PFSK-1 (cell line): Measurements from ENCODE around the gene GPR39.

Experiments
- FOXP2 ChIP-seq: optimal IDR thresholded peaks from 2 replicates; pipeline ENCODE3; 2011; ENCODE audit warnings: borderline replicate concordance, control low read depth, inconsistent platforms; ENCODE audit not compliant: insufficient read depth; ENCODE audit errors: extremely low read length, extremely low read depth
- POLR2AphosphoS5 ChIP-seq: IDR thresholded peaks from 2 replicates; pipeline ENCODE4 v1.6.1; 2012; ENCODE audit warnings: low read depth, mild to moderate bottlenecking, control low read depth, low read length, moderate library complexity
- REST ChIP-seq, 2 experiments: IDR thresholded peaks; 2 replicates each; pipeline versions ENCODE4 v1.6.1 to v1.8.0; 2011 to 2012; ENCODE audit warnings: low read depth in 2 of 2, low read length in 2 of 2, control low read depth in 1 of 2, inconsistent platforms in 1 of 2, mild to moderate bottlenecking in 1 of 2, moderate library complexity in 1 of 2; ENCODE audit not compliant: insufficient read depth in 1 of 2
- SIN3A ChIP-seq: IDR thresholded peaks from 2 replicates; pipeline ENCODE4 v1.6.1; 2012; ENCODE audit warnings: mild to moderate bottlenecking, low read length, moderate library complexity, borderline replicate concordance; ENCODE audit not compliant: insufficient read depth
- TAF1 ChIP-seq: IDR thresholded peaks from 2 replicates; pipeline ENCODE4 v1.6.1; 2012; ENCODE audit warnings: low read length, control low read depth, borderline replicate concordance; ENCODE audit not compliant: insufficient read depth

Gene GPR39

GRCh38 chr2:132671151-132671835, 254.7 kb downstream of the GPR39 start:
- TF ChIP-seq REST (IDR thresholded peaks at IDR 0.05; ENCODE audit: insufficient read depth in 1 of 2, low read depth in 2 of 2, low read length in 2 of 2) (no peak), TAF1 (no peak), FOXP2 (no peak), POLR2AphosphoS5 (no peak), SIN3A (no peak)

GRCh38 chr2:132676999-132677398, 260.4 kb downstream of the GPR39 start:
- TF ChIP-seq FOXP2 (no peak), TAF1 (no peak), POLR2AphosphoS5 (no peak)

- TF ChIP-seq FOXP2 (no peak), POLR2AphosphoS5 (no peak), SIN3A (no peak), TAF1 (no peak), REST (IDR thresholded peaks at IDR 0.05; ENCODE audit: insufficient read depth in 1 of 2, low read depth in 2 of 2, low read length in 2 of 2) (no peak)
Measured at GRCh38 chr2:132677661-132678060, 261.1 kb downstream of the GPR39 start.

GRCh38 chr2:132678483-132678882, 261.9 kb downstream of the GPR39 start:
- TF ChIP-seq SIN3A: no peak
- TF ChIP-seq POLR2AphosphoS5: no peak
- TF ChIP-seq FOXP2: no peak
- no peak for TF ChIP-seq TAF1
- no peak for TF ChIP-seq REST (IDR thresholded peaks at IDR 0.05; ENCODE audit: insufficient read depth in 1 of 2, low read depth in 2 of 2, low read length in 2 of 2)

- TF ChIP-seq POLR2AphosphoS5: no peak
- TF ChIP-seq REST (IDR thresholded peaks at IDR 0.05; ENCODE audit: insufficient read depth in 1 of 2, low read depth in 2 of 2, low read length in 2 of 2): no peak
- TF ChIP-seq FOXP2: no peak
- TF ChIP-seq TAF1: no peak
- TF ChIP-seq SIN3A: no peak
Measured at GRCh38 chr2:132680544-132680943, 263.9 kb downstream of the GPR39 start.
